Heart left ventricle (tissue), 13 donors: ENCODE results near the gene PCOLCE2.

ENCODE experiments used
- POLR2A ChIP-seq, 2 donors: fragments of 450-650 bp; IDR thresholded peaks; one replicate each; pipeline ENCODE4 v1.6.1; 2017; ENCODE audit warnings: antibody characterized with exemption in 2 of 2, mild to moderate bottlenecking in 2 of 2, moderate library complexity in 2 of 2
- TF ChIP-seq, protein P1 (sequence below), 12 donors: fragments of 200-600 bp; sonication (generic) in 4 of 12; IDR thresholded peaks; one replicate each; pipeline versions ENCODE4 v1.5.0 to v1.8.0; 2018 to 2022; ENCODE audit warnings: antibody characterized with exemption in 12 of 12, mild to moderate bottlenecking in 5 of 12
- donor health status: ischemic (EF 13 %, LVEDD 7.1; RV severe dilation, severe dysfunction).
- donor health status: DM: no; HTN: yes; CAD: no.
- donor health status: DM: no; HTN: no; CAD: no.
- donor health status: ischemic (EF 25% LVEDD 6.9; RV normal size, moderate dysfunction).
- donor health status: ischemic (EF 25% LVEDD 5.7; RV mildly dilated, moderate dysfunction).
- donor health status: ischemic (EF 35%, LVEDD 5.7; RV mildly dilated, moderate dysfunction).
- donor health status: nonischemic (EF 11% LVEDD 7.7; RV severe dilation, severe dysfunction).
- donor health status: DM: yes; HTN: yes; CAD: no.
- donor health status: PGD.
- donor health status: ischemic (EF 29% LVEDD 5.4; RV normal size, mild dysfunction).
- donor health status: nonischemic (EF 23%, LVEDD 6.1; RV moderate dilation, normal function).

- TF ChIP-seq, protein P1, sequence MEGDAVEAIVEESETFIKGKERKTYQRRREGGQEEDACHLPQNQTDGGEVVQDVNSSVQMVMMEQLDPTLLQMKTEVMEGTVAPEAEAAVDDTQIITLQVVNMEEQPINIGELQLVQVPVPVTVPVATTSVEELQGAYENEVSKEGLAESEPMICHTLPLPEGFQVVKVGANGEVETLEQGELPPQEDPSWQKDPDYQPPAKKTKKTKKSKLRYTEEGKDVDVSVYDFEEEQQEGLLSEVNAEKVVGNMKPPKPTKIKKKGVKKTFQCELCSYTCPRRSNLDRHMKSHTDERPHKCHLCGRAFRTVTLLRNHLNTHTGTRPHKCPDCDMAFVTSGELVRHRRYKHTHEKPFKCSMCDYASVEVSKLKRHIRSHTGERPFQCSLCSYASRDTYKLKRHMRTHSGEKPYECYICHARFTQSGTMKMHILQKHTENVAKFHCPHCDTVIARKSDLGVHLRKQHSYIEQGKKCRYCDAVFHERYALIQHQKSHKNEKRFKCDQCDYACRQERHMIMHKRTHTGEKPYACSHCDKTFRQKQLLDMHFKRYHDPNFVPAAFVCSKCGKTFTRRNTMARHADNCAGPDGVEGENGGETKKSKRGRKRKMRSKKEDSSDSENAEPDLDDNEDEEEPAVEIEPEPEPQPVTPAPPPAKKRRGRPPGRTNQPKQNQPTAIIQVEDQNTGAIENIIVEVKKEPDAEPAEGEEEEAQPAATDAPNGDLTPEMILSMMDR (IDR thresholded peaks at IDR 0.05) = no peak
- TF ChIP-seq POLR2A (IDR thresholded peaks at IDR 0.05) = no peak
These were observed 69.7 kb downstream of the PCOLCE2 start for GRCh38 chr3:142819179-142819578.
